IPS-NIHi11 (cell line): ENCODE results near the gene AK9.
"Not testable (repeated sequence)": the region's sequence is repeated elsewhere in the genome, so short reads cannot be mapped to it uniquely, and the experiment has no call there.

ENCODE experiments used
- DNase-seq: peaks from one replicate; pipeline ENCODE4 v3.0.0; 2012; ENCODE audit warnings: mixed read lengths, low spot score

The AK9 gene

GRCh38 chr6:109695468-109695867 lies 4.5 kb upstream of the AK9 start:
- no peak for DNase-seq

GRCh38 chr6:109693111-109693510 lies 2.1 kb upstream of the AK9 start:
- DNase-seq: no peak

- peak; percentile 81 for DNase-seq
These were observed 647 bp downstream of the AK9 start for GRCh38 chr6:109690373-109690736.

GRCh38 chr6:109687271-109687761 lies 3.7 kb downstream of the AK9 start:
- no peak for DNase-seq

- DNase-seq: no peak
These were observed 4.3 kb downstream of the AK9 start for GRCh38 chr6:109686566-109687265.

- not testable (repeated sequence) for DNase-seq
These were observed 12.1 kb downstream of the AK9 start for GRCh38 chr6:109678661-109679505.

- DNase-seq: no peak
These were observed 12.8 kb downstream of the AK9 start for GRCh38 chr6:109678240-109678639.

GRCh38 chr6:109676724-109677123 lies 14.3 kb downstream of the AK9 start:
- no peak for DNase-seq

- DNase-seq: no peak
These were observed 18.2 kb downstream of the AK9 start for GRCh38 chr6:109672839-109673238.

GRCh38 chr6:109672175-109672574 lies 18.8 kb downstream of the AK9 start:
- no peak for DNase-seq

- no peak for DNase-seq
These were observed 19.3 kb downstream of the AK9 start for GRCh38 chr6:109671733-109672132.

- DNase-seq: no peak
These were observed 21.2 kb downstream of the AK9 start for GRCh38 chr6:109669811-109670210.

- DNase-seq: no peak
These were observed 28.8 kb downstream of the AK9 start for GRCh38 chr6:109662192-109662591.

- no peak for DNase-seq
These were observed 30.3 kb downstream of the AK9 start for GRCh38 chr6:109660526-109661320.

GRCh38 chr6:109655761-109656262 lies 35.2 kb downstream of the AK9 start:
- DNase-seq: no peak

- DNase-seq: no peak
These were observed 37.7 kb downstream of the AK9 start for GRCh38 chr6:109653264-109653663.

GRCh38 chr6:109644131-109644530 lies 46.9 kb downstream of the AK9 start:
- DNase-seq: no peak

GRCh38 chr6:109632405-109632804 lies 58.6 kb downstream of the AK9 start:
- DNase-seq: no peak

GRCh38 chr6:109631403-109631802 lies 59.6 kb downstream of the AK9 start:
- DNase-seq: no peak

GRCh38 chr6:109628158-109629000 lies 62.6 kb downstream of the AK9 start:
- DNase-seq: no peak

- DNase-seq: no peak
These were observed 64.7 kb downstream of the AK9 start for GRCh38 chr6:109626311-109626710.
